Naive thymus-derived CD4-positive, alpha-beta T cell (primary cell): ENCODE measurements around the gene NR2E1. TPM values are rescaled to one million over a fixed set of nuclear protein-coding genes. Genes with fewer than 3 reads are reported as not detected.

ENCODE experiments used
- polyA plus RNA-seq, 2 donors: library from polyadenylated mRNA; unstranded; fragments of 300-500 nt; fragmentation: Illumina TruSeq; gene quantifications; one replicate each; pipeline ENCODE4 v1.2.3, GENCODE V29; 2021
- total RNA-seq, 6 experiments: library from RNA in 5 of 6; stranded (reverse) in 5 of 6; gene quantifications; 1 replicate in 5 of 6; 2 replicates in 1 of 6; pipeline ENCODE4 v1.2.3 and lab custom pipeline; 2021 to 2026

The NR2E1 gene
- total and polyA plus RNA-seq, 7 experiments from 2014 or later, result not detected

Other genes starting within 250 kb of the NR2E1 start
- 10 to 100 TPM; 82.9 to 89.0 (median 86.0) TPM for gene SEC63, start 207.8 kb upstream of the NR2E1 start, total RNA-seq
- 10 to 100 TPM; 24.6 to 25.5 TPM for gene SEC63, start 207.8 kb upstream of the NR2E1 start, polyA plus RNA-seq
- 10 to 100 TPM; 25.0 to 48.9 (median 36.7) TPM for gene OSTM1, start 91.3 kb upstream of the NR2E1 start, total RNA-seq
- 10 to 100 TPM; 26.0 to 30.9 TPM for gene OSTM1, start 91.3 kb upstream of the NR2E1 start, polyA plus RNA-seq
- 10 to 100 TPM; 42.5 to 87.4 (median 65.8) TPM for gene SNX3, start 95.0 kb downstream of the NR2E1 start, total RNA-seq
- 100 to 1,000 TPM; 169 to 216 TPM for gene SNX3, start 95.0 kb downstream of the NR2E1 start, polyA plus RNA-seq
- gene AFG1L, start 129.0 kb downstream of the NR2E1 start, total RNA-seq, result 1 to 10 TPM; 4.1 to 9.2 (median 7.2) TPM
- gene AFG1L, start 129.0 kb downstream of the NR2E1 start, polyA plus RNA-seq, result 1 to 10 TPM; 3.5 to 5.4 TPM